Measurements from ENCODE around the gene SLITRK5. TPM values are rescaled to one million over a fixed set of nuclear protein-coding genes. Genes with fewer than 3 reads are reported as not detected.

Gene SLITRK5
- total and polyA plus RNA-seq, 2 donors (not counting 3 experiments of a cell fraction or from before 2014, with no cell fraction given): 0.01 to 0.04 TPM

GRCh38 chr13:87709947-87710346, 38.8 kb downstream of the SLITRK5 start:
- TF ChIP-seq GATA2 (IDR thresholded peaks at IDR 0.05; ENCODE audit: insufficient read depth, insufficient read length, low read depth, low read length) (no peak), POLR2A (IDR thresholded peaks at IDR 0.05; ENCODE audit: low read depth, low read length) (no peak), CTCF (IDR thresholded peaks at IDR 0.05; ENCODE audit: extremely low read depth in 1 of 2, insufficient read depth in 1 of 2, low read depth in 1 of 2, low read length in 2 of 2) (no peak), POLR2AphosphoS5 (IDR thresholded peaks at IDR 0.05; ENCODE audit: insufficient read depth, low read depth, low read length) (no peak), MAX (IDR thresholded peaks at IDR 0.05; ENCODE audit: insufficient read depth, insufficient read length) (no peak), JUN (IDR thresholded peaks at IDR 0.05; ENCODE audit: borderline replicate concordance, insufficient read depth, insufficient read length, low read depth) (no peak), FOS (IDR thresholded peaks at IDR 0.05; ENCODE audit: borderline replicate concordance, insufficient read depth, low read length) (no peak), MYC (IDR thresholded peaks at IDR 0.05; ENCODE audit: low read depth, low read length) (no peak), EZH2 (IDR thresholded peaks at IDR 0.05; ENCODE audit: borderline replicate concordance, low read depth, low read length, severe bottlenecking) (no peak)
- no peak overlapping the region for H3K9ac ChIP-seq (replicated peaks; ENCODE audit: extremely low read depth, insufficient read depth, low read length)
- FAIRE-seq (no peak), DNase-seq (ENCODE audit: low read depth, low spot score) (no peak)
- POLR2A ChIA-PET: no interaction called here
- H3K4me2 ChIP-seq (ENCODE audit: insufficient read depth, low read length): no peak overlapping the region
- no peaks in the 10 kb centered on the region for H3K4me1 ChIP-seq (ENCODE audit: control insufficient read depth, extremely low read depth, insufficient read depth, low read length)
- no peaks in the 10 kb centered on the region for H3K9me1 ChIP-seq (replicated peaks; ENCODE audit: control insufficient read depth, extremely low read depth, insufficient read depth, low read length)
- H3K9me3 ChIP-seq (replicated peaks; ENCODE audit: control insufficient read depth, insufficient read depth, low read length): no peaks in the 10 kb centered on the region
- no peaks in the 10 kb centered on the region for H3K27me3 ChIP-seq (ENCODE audit: control insufficient read depth in 2 of 2, insufficient read depth in 2 of 2, low read length in 2 of 2)
- BruUV-seq (replicated peaks): no TSS peak
- H3K27ac ChIP-seq (ENCODE audit: insufficient read depth, low read depth, low read length): no peak overlapping the region
- dilution Hi-C loops (cut with MboI; ENCODE audit: extremely low pct_ligation_motif_present, low sequenced_read_pairs): no loop called here
- no peaks in the 10 kb centered on the region for H4K20me1 ChIP-seq (replicated peaks; ENCODE audit: control insufficient read depth, extremely low read depth, insufficient read depth, low read length)
- H3K4me3 ChIP-seq (replicated peaks in 1 of 3; ENCODE audit: insufficient read depth in 1 of 3, low read depth in 1 of 3, low read length in 3 of 3): no peak overlapping the region
- H2AFZ ChIP-seq (ENCODE audit: low read depth, low read length): no peak overlapping the region
- CTCF ChIA-PET: no interaction called here
- intact Hi-C loops (cut with micrococcal nuclease): no loop called here
- H3K36me3 ChIP-seq (ENCODE audit: control insufficient read depth in 2 of 2, extremely low read depth in 1 of 2, insufficient read depth in 2 of 2, low read length in 2 of 2): no peaks in the 10 kb centered on the region
- H3K79me2 ChIP-seq (ENCODE audit: control insufficient read depth, insufficient read depth, low read length): no peaks in the 10 kb centered on the region

Data from endothelial cell of umbilical vein (primary cell).